NCI-H748 (cell line): ENCODE results near the gene KIAA0825.

Source experiments
- DNase-seq: peaks from one replicate; lab custom pipeline; 2025; ENCODE audit not compliant: unreplicated experiment; lab: John Stamatoyannopoulos, UW

KIAA0825 gene

DNA sequence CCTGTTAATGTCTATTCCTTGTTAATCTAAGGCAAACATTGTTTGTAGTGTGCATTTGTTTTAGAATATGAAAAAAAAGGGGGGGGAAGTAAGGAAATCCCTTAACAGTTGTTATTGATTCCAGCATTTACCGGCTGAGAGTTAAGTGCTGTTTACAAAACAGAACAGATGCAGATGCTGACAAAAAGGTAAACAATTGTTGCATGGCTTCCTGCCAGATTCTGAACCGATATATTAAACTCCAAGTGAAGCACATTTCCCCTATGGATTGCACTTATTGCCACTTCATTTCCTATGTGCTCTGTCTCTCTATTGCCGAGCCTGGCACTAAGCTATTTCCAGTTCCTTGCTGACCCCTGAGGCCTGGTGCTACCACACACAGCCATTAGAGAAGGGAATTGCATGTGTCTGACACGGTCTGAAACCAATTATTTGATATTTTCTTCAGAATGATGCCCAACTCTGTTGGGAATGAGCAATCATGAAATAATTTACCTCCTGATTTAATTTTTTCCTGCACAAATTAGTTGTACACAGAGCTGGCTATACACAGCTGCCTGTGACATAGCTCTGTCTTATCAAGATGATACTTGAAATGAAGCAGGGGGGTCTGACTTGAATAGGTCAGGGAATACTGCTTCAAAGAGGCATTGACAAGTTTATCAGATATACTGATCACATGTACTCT lies 109.8 kb downstream of the KIAA0825 start:
- DNase-seq = peak; percentile 73

DNA sequence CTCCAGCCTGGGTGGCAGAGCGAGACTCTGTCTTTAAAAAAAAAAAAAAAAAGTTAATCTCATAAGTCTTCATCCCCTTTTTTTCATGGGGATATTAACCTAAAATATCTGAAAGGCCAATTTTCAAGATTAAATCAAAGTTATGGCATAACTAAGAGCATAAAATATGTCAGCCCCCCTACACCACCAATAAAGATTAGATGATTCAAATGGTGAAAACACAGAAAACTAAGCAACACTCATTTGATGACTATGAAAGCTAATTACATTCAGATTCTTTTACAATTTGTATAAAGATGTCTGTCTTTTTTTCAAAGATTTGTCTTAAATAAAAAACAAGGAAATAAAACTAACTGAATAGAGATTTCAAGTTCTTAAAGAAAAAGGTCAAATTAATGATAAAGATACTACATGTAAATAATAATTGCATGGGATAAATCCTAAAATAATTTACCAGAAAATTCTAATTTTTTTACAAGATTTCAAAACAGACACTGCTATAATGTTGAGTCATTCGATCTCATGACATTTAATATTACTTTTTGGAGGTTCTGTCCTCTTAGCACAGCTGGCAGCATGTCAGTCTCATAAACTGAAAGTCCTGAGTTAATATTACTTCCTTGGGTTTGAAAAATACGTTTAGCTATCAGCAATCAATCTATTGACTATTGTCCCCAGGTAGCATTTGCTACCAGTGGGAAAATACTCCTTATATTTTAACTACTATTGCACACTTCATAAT lies 112.9 kb downstream of the KIAA0825 start:
- DNase-seq = no peak

GRCh38 chr5:94503677-94504076 lies 114.7 kb downstream of the KIAA0825 start:
- DNase-seq = no peak

GRCh38 chr5:94501365-94501764 lies 117.0 kb downstream of the KIAA0825 start:
- no peak for DNase-seq

DNA sequence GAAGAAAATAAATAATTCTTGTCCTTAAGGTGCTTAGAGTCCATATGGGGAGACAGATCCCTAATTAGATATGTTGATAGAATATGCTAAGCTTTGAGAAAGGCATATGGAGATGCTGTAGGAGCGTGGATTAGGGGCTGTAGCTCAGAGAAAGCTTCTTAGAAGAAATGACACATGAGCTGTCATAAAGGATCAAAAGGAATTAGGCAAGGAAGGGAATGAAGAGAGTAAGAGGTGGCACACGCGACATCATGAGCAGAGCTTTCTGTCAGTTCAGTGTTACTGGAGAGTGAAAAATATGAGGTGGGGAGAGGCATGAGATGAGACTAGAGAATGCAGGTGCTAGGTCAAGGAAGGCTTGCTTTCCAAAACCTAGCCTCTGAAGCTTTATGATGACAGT lies 118.6 kb downstream of the KIAA0825 start:
- DNase-seq = no peak

DNA sequence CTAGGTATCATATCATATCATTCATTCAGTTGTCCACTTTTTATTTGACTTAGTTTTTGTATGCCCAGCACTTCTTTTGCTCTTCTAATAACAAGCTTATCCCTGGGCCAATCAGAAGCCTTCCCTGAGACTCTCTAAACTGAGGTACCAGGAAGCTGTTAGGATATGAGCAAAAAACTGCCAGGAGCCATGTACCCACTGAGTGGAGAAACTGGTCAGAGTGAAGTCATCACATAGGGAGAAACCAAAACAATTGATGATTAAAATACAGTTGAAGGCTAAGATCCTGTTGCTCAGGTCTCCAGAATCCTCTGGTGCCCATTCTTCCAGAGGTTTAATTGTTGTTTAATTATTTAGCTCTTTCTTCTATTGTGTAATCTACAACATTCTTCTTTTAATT lies 120.2 kb downstream of the KIAA0825 start:
- no peak for DNase-seq

DNA sequence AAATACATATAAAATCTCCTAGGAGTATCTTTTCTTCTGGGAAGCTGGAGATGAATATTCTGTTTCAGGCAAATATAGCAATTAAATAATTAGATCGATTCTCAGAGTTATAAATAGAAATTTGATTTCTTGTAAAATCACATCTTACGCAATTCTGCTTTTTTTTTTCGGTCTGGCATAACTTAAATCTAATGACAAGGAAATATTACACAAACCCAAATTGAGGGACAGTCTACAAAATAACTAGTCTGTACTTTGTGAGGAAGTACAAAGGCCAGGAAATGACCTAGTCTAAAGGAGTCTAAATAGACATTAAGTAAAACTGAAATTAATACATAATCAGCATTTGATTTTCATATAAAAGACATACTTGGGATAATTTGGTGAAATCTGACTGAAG lies 133.3 kb downstream of the KIAA0825 start:
- no peak for DNase-seq

DNA sequence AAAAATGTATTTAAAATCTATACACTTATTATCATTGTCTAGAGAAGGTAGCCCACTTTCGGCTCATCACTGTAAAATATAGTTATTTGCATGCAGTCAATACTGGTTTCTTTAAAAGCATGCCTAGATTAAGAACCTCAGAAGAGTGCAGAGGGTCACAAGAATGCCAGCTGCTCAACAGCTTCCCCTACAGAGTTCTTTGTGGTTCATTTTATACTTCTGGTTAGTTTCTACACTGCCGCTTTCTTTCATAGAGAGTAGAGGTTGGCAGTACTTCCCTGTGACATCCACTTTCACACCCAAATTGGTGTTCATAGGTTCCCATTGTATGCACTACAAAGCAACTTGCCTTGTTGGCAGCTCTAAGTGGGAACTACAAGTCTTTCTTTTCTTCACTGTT lies 137.3 kb downstream of the KIAA0825 start:
- no peak for DNase-seq

DNA sequence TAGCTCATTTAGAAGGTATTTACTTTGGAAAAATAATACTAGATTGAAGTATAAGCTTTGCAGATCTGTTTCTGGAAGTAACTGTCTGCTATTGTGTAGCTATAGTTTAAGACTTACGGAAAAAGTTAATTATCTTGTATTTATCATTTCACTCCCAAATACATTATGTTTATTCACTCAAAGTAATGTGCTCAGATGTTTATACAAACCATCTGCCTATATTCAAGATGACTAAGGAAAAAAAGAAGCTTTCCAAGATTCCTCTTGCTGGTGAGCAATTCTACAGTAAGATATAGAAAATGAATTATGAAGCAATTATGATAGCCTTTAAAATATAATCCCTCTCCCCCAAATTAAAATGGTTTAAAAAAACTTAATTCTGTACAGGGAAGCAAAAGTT lies 137.9 kb downstream of the KIAA0825 start:
- no peak for DNase-seq

DNA sequence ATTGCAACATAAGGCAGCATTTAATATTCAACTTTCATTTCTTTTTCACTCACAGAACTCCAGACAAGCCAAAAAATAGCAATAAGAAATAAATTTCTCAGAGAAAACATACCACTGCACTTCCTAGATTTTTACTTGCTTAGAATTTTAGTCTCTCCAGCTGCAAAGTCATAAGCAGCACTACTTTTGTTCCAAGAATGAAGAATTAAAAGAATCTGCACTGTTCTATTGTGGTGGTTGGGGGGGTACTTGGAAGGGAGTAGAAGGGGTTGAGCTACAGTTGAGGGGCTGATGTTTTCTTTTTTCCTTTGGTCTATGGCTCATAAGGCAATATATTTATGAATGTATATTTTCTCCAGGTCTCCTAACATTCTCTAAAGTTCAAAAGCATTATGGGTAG lies 144.5 kb downstream of the KIAA0825 start:
- DNase-seq = no peak

- DNase-seq = no peak
Observed at GRCh38 chr5:94471521-94471920, 146.9 kb downstream of the KIAA0825 start.

- peak; percentile 44 for DNase-seq
Observed at GRCh38 chr5:94470802-94471201, 147.6 kb downstream of the KIAA0825 start.

- peak; percentile 92 for DNase-seq
Observed at GRCh38 chr5:94469894-94470329, 148.5 kb downstream of the KIAA0825 start.

DNA sequence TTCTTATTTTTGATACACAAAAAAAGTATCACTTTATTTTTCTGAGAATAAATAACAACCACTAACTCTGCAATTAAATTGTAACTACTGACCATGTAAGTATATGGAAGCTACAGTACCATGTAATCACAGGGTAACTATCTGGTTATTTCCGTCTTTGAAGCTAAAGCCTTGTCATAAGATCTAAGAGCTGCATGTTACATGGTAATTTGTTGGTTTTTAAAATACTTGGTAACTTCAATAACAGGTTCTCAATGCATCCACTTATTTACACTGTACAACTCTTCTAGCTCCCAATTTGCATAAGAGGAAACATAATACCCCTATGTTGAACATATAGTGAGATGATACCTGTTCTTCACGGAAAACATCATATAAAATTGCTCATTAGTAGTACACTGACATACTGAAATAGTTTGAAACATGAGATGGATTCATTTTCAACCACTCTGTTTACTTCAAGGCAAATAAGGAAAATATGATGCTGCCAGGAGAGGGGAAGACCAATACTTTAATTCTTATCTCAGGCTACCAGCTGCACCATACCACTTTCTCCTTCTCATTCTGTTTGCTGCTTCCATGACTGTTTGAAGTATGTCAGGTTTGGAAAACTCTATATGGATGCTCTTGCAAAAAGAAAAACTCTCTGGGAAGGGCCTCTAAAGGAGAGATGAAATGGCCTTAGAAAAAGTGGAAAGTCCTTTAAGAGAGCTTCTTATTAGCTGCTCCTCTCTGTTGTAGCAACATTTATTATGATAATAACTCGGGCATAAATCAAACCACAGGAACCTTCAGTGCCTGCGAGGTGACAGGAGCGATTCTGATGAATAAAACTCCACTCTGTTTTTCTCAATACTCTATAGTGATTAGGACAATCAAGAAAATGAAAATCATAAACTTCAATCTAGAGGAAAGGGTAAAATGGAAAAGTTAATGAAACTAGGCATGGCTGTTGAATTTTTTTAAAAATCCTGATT lies 150.2 kb downstream of the KIAA0825 start:
- DNase-seq = peak; percentile 49

DNA sequence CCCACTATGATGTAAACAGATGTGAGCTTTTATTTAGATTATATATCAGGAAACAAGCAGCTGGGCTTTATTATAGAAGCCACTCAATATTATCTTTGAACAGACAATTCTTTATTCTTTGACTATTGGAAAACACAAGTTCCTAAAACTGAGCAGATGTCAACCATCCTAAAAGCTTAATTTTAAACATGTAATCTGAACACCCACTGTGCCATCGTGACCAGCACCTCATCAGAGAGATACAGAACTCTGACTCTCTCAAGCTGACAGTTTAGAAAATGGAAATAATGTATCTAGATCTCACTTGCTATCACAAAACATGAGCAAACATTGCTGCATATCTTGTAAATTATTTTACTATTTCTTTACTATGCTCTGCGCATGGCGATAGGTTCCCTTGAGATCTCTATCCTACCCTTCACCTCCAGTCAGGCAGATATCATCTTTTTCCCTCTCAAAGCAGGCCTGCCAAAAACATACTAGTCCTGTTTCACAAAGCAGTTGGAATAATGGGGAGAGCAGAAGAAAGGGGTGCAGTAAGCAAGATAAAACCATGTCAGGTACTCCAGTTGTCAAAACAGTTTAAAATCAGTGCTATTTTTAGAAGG lies 151.0 kb downstream of the KIAA0825 start:
- DNase-seq = peak; percentile 25

DNA sequence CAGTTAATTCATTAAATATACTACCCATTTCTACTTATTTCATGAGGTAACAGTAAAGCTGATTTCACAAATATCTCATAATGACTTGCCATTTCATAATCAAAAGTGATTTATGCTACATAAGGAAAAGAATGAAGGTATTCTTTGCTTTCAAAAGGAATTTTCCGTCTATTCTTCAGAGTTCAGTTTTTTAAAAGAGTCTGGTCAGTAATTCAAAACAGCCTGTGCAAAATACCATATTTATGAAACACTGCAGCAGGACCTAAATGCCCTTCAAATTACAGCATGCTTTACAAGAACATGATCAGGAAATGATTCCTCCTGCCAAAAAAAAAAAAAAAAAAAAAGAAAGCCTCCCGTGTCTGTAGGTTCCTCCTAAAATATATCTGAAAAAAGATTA lies 154.7 kb downstream of the KIAA0825 start:
- DNase-seq = no peak

GRCh38 chr5:94461131-94461530 lies 157.3 kb downstream of the KIAA0825 start:
- DNase-seq = no peak

DNA sequence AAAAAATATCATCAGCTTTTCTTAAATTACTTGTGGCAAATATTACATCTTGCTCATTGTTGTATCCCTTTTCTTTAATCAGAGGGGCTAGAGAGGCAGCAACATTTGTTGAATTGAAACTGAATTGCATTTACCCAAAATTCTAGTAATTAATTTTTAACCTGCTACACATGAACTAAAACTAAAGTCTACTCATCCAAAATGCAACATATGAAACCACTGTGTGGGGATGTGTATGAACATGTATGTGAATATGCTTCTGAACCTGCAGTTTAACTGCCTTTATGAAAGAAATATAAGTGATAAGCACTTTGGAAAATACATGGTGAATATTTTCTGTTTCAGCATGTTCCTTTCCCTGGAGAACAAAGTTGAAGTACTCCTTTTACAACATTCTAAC lies 158.5 kb downstream of the KIAA0825 start:
- DNase-seq = no peak

- DNase-seq = no peak
Observed at GRCh38 chr5:94457788-94458187, 160.6 kb downstream of the KIAA0825 start.

DNA sequence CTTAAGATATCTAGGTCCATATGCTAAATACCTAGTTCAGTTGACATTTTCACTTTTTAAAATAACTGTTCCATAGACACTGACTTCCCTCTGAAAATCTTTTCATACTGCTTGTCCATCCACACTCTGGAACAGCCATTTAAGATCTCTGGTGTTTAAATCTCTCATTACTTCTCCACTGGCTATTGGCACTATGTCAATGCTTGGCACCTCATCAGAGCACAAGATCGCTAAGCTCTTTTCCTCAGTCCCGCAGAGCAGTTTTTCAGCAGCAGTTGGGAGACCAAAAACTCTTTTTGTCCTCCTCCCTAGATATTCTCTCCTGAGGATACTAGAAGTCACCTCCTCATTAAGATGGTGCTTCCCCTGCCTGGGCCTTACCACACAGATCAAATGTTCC lies 172.7 kb downstream of the KIAA0825 start:
- no peak for DNase-seq

DNA sequence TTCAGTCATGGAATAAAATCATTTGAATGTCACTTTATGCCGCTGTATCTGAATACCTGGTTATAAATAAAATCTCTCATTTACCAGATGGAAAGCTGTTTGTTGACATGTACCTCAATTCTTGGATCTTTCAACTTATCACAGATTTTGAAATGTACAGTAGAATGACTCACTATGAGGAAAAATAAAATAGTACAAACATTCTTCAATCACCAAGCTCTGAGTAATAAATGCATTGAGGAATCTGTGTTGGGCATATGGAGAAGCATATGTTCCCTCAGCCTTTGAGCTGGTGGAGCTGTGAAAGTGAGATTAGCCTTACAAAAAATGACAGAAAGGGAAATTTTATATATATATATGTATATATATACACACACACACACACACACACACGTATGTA lies 175.4 kb downstream of the KIAA0825 start:
- DNase-seq = no peak
